PC-3 (cell line): Measurements from ENCODE around the gene APOH.

Source experiments
- EZH2 ChIP-seq: fragments of 300-600 bp; sonication (generic); IDR thresholded peaks from one replicate; pipeline ENCODE4 v1.6.1; 2017; ENCODE audit warnings: antibody characterized with exemption, mild to moderate bottlenecking, low read length; ENCODE audit not compliant: unreplicated experiment
- EZH2phosphoT487 ChIP-seq: fragments of 300-600 bp; sonication (generic); IDR thresholded peaks from 2 replicates; pipeline ENCODE4 v1.6.1; 2018; ENCODE audit warnings: mild to moderate bottlenecking, antibody characterized with exemption, low read length, borderline replicate concordance
- TF ChIP-seq, protein P1 (sequence below): fragments of 300-600 bp; sonication (generic); conservative IDR thresholded peaks from 2 replicates; pipeline ENCODE4 v1.5.1; 2017; ENCODE audit warnings: antibody characterized with exemption, low read depth, mild to moderate bottlenecking, low read length

DNA sequence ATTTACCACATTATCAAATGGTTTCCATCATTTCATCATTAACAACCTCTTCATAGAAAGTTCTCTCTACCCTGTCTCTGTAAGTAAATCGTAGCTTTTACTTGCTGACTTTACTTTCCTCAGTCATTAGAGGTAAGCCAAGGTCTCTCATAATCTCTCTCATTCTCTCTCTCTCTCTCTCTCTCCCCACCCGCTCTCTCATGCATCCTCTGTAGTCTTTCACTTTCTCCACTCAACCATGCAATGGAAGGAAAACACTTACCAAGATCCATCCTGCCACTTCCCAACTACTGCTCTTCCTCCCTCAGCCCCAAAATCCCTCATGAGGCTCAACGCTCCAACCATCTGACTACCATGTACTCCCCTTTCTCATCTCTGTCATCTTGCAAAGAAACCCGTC, 43.4 kb downstream of the APOH start:
- no peak for TF ChIP-seq EZH2phosphoT487
- TF ChIP-seq, protein P1, sequence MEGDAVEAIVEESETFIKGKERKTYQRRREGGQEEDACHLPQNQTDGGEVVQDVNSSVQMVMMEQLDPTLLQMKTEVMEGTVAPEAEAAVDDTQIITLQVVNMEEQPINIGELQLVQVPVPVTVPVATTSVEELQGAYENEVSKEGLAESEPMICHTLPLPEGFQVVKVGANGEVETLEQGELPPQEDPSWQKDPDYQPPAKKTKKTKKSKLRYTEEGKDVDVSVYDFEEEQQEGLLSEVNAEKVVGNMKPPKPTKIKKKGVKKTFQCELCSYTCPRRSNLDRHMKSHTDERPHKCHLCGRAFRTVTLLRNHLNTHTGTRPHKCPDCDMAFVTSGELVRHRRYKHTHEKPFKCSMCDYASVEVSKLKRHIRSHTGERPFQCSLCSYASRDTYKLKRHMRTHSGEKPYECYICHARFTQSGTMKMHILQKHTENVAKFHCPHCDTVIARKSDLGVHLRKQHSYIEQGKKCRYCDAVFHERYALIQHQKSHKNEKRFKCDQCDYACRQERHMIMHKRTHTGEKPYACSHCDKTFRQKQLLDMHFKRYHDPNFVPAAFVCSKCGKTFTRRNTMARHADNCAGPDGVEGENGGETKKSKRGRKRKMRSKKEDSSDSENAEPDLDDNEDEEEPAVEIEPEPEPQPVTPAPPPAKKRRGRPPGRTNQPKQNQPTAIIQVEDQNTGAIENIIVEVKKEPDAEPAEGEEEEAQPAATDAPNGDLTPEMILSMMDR, result no peak
- no peak for TF ChIP-seq EZH2
